Measurements from ENCODE around the gene PPIE.
"Not testable (repeated sequence)": the region's sequence is repeated elsewhere in the genome, so short reads cannot be mapped to it uniquely, and the experiment has no call there.

PPIE gene

DNA sequence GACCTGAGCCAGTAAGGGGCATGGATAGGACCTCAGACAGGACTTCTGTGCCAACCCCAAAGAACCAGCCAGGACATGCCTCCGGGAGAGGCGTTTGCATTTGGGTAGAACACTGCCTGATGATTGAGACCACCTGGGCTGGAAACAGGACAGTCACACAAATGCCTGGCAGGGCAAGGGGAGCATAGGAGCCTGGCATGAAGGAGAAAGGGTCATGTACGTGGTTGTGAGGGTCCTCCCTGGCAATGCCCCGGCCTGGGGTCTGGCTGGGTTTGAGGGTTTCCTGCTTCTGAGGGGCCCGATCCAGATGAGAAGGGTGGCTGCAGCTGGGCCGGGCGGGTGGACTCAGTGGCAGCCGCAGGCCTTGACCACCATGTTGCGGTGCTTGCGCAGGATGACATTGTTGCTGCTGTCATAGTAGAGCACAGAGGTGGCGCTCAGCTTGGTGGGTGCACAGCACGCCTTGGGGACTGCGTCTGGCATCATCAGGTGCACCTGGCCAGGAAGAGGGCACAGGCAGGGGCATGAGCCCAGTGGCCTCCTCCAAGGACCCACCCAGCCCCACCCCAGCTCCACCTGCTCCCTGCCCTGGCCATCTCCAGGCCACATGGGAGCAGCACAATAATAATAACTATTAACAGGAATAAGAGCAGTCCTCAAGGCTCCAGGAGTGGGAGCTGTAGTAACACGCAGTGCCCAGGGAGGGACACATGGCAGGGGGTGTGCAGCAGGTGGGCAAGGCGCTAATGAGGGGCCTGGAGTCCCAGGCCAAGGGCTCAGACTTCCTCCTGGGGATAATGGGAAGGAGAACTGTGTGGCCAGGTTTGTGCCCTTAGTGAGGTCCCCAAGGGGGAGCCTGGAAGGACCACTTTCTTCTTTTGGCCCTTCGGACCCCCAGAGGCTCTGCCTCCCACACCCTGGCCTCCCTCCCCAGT, 21.7 kb downstream of the PPIE start:
- no peak for DNase-seq

- DNase-seq: no peak
Measured at GRCh38 chr1:39761016-39761415, 22.3 kb downstream of the PPIE start.

DNA sequence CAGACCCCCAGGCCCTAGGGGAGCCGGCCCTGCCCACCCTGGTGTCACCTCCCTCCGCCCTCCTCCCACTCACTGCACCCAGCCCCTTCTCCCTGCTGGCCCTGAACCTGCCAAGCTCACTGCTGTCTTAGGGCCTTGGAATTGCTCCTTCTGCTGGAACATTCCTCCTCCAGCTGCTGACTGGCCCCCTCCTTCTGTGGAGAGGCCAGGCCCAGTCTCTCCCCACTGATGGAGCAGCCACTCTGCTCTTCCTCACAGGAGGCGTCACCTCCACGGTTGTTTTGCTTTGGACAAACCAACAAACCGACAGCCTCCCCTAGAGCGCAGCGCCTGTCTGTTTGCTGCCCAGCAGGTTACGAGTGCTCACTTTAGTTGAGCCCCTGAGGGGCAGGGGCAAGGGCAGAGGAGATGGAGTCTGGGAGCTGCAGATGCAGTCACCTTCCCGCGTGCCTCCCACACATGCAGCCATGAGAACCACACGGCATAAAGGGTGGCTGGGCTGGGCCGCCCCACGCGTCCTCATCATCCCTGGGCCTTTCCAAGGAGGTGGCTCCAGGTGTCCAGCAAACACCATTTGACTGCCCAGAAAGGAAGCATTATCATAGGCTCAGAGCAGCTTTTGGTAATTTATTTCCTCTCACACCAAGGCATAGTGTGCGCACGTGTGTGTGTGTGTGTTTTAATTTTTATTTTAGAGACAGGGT, 23.0 kb downstream of the PPIE start:
- DNase-seq: no peak

DNA sequence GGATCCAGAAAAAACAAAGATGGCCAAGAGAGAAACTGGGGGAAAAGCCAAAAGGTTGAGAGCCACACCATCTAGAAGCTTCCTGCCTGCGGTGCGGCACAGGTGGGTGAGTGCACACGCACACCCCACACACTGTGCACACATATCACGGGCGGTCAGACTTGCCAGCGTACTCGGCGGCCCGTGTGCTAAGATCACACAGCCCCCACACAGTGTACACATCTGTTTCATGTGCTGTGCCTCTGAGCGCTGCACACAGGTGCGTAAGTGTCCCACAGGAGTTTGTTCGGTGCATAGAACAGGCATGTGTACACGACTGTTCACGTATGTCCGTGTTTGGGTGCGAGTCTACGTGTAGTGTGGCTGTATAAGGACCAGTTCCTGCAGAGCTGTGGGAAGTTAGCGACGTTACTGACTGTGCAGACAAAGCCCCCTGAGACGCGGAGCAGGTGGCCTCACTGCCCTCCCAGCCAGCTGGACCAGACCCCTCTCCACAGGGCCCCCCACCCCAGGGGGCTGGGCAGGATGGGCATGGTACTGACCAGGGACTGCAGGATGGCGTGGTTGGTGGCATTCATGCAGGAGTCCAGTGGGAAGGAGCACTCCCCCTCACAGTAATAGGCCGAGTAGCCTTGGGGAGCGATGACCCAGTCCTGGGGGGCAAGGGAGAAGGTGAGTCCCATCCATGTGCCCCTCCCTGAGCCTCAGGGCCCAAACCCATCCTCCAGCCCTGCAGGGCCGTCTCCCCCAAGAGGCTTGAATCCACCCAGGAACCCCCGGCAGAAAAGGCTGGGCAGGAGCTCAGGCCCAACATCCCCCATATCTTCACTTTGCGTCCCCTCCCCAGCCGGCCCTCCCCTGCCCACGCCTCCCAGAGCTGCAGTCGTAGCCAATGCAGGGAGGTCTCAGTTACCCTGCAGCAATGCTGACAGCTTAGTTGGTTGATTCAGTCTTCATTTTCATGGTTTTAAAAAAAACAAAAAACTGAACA, 24.2 kb downstream of the PPIE start:
- DNase-seq: no peak

GRCh38 chr1:39763619-39764374, 25.1 kb downstream of the PPIE start:
- DNase-seq: not testable (repeated sequence)

DNA sequence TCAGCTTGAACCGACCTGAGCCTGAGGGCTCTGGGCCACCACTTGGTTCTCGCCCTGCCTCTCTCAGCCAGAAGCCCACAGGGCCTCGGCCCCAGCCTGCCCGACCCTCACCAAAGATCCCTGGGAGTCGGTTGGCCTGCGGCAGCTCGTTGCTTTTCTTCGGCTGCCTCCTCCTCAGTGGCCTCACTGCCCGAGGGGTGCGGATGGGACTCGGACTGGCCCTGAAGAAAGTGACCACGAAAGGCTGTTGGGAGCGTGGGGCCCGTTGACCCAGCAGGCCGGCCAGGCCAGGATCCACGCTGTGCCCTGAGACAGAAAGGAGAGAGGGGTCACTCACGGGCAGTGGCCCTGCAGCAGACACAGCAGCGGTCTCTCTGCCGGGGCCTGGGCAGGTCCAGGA, 25.8 kb downstream of the PPIE start:
- not testable (repeated sequence) for DNase-seq

DNA sequence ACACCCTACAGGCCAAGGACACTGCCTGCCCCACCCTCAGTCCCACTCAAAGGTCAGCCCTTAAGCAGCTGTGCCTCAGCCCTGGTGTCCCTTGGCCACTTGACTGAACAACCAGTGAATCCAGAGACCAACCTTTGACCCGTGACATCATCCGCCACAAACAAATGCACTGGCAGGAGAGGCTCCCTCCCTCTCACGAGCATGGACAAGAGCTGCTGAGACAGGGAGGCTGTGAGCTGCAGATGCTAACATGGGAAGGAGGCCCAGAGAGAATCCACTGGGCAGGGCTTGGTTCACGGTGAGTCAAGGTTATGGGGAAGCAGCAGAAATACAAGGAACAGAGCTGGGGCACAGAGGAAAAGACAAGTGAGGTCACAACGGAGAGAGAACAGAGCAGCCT, 27.8 kb downstream of the PPIE start:
- DNase-seq: not testable (repeated sequence)

- DNase-seq: not testable (repeated sequence)
Measured at GRCh38 chr1:39769502-39769901, 30.8 kb downstream of the PPIE start.

DNA sequence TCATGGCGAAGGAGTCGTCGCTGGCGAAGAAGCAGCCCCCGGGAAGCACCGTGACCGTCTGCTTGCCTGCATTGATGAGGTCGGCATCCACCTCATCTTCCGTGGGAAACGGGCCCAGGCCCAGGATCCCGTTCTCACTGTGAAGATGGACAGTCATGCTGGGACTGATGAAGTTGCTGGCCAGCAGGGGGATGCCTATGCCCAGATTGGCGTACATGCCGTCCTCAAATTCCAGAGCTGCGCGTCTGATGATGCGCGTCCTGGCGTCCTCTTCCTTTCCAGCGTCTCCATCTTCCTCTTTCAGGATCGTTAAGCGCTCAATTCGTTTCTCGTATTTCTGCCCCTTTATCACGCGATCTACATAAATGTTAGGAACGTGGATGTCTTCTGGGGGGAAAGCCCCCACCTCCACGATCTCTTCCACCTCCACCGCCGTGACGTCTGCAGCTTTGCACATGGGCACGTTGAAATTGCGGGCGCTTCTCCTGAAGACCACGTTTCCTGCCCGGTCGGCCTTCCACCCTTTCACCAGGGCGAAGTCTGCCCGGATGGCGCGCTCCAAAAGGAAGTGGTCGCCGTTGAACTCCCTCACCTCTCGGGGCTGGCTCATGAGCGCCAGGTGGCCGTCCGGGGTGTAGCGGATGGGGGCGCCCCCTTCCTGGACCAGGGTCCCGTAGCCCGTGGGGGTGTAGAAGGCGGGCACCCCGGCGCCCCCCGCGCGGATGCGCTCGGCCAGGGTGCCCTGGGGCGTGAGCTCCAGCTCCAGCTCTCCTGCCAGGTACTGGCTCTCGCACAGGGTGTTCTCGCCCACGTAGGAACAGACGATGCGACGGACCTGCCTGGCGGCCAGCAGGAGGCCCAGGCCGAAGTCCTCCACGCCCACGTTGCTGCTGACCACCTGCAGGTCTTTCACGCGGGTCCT, 31.7 kb downstream of the PPIE start:
- not testable (repeated sequence) for DNase-seq

GRCh38 chr1:39771022-39771532, 32.4 kb downstream of the PPIE start, which contains the start of gene OXCT2:
TSS of gene OXCT2 (minus strand) at chr1:39771348. CDS start at chr1:39771255, 93 bp downstream.
- DNase-seq: not testable (repeated sequence)

DNA sequence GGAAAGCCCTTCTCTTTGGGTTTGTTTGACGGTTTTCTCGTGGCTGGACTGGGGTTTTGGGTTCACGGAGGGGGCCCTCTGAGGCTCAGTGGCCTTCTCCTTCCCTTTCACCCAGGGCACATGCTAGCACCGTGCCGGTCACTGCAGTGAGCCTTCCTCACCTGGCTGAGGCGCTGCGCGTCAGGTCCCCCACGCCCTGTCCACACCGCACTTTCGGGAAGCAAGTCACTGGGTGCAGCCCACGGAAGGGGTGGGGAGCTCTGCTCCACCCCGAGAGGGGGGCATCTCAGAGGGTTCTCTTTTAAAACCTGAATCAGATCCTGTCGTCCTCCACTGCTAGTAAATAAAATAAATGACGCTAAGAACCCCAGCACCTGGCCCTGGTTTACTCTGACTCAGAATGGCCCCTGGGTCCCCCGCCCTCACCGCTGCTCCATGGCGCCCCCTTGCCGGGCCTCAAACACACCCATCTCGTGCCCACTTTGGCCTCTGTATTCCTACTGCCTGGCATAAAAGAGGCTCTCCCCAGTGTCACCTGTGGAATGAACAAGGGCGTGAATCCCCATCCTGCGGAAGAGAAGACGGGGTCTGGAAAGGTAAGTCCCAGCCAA, 34.8 kb downstream of the PPIE start:
- not testable (repeated sequence) for DNase-seq

GRCh38 chr1:39775141-39775540, 36.5 kb downstream of the PPIE start:
- DNase-seq: not testable (repeated sequence)

GRCh38 chr1:39775676-39776399, 37.2 kb downstream of the PPIE start:
- DNase-seq: not testable (repeated sequence)

DNA sequence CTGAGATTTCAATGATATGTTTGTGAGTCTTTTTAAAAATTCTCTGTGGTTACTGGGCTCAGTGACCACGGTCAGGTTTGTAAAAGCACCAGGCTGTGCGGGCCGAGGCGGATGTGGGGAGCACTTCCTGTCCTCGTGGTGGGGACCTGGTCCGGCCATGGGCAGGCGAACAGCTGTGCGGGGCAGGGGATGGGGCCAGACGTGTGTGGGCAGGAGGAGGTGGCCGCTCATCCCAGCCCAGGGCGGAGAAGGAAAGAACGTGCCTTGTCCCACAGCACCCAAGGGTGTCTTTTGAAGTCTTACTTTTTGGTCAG, 37.7 kb downstream of the PPIE start:
- DNase-seq: no peak

- DNase-seq: no peak
Measured at GRCh38 chr1:39776886-39777285, 38.2 kb downstream of the PPIE start.

- no peak for DNase-seq
Measured at GRCh38 chr1:39777306-39777705, 38.6 kb downstream of the PPIE start.

DNA sequence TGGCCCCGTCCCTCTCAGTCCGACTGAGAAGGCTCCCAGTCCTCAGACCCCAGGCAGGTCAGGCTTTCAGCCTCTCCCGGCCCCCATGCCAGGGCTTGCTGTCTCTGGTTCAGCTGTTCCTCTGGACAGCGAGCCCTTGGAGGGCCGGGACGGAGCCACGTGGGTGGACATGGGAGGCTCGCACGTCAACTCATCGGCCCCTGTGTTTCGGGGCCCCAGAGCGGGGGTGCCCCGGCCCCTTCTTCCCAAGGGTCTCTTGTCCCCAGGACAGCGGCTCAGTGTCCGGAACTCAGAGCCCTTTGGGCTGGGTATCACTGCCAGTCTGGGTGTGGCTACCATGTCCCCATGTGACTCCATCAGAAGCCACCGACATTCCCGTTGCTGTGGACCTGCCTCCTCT, 39.2 kb downstream of the PPIE start:
- DNase-seq: not testable (repeated sequence)

- not testable (repeated sequence) for DNase-seq
Measured at GRCh38 chr1:39778463-39779099, 39.9 kb downstream of the PPIE start.

DNA sequence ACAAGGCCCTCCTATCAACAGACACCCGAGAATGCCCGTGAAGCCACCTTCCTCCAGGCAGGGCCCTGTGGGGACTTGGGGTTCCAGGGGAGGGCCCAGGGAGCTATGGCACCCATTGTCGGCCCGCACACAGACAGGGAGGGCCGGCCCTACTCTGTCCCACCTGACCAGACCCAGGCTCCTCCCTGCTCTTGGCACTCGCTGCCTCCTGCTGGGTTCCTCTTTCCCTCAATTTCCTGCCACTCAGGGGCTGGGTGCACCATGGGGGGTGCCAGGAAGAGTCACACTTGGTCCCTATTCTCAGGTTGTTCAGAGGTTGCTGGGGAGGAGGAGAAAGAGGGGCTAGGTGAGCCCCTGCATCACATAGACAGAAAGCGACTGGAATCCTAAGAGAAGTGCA, 40.5 kb downstream of the PPIE start:
- no peak for DNase-seq
